Adrenal gland (tissue), 5 donors: Measurements from ENCODE around the gene PRADC1.

ENCODE experiments used
- POLR2A ChIP-seq, 2 donors: fragments of 450-650 bp; IDR thresholded peaks; one replicate each; pipeline ENCODE4 v1.6.1; 2017; ENCODE audit warnings: antibody characterized with exemption in 2 of 2, mild to moderate bottlenecking in 2 of 2, moderate library complexity in 1 of 2
- TF ChIP-seq, protein P1 (sequence below), 6 experiments: fragments of 450-650 bp in 4 of 6; fragments of 200-600 bp in 2 of 6; sonication (generic) in 1 of 6; IDR thresholded peaks; 1 replicate in 5 of 6; 2 replicates in 1 of 6; pipeline versions ENCODE4 v1.5.1 to v1.8.0; 2016 to 2021; ENCODE audit warnings: antibody characterized with exemption in 6 of 6, mild to moderate bottlenecking in 2 of 6, moderate library complexity in 1 of 6
- donor health status: DM: no; HTN: no; CAD: no.

DNA sequence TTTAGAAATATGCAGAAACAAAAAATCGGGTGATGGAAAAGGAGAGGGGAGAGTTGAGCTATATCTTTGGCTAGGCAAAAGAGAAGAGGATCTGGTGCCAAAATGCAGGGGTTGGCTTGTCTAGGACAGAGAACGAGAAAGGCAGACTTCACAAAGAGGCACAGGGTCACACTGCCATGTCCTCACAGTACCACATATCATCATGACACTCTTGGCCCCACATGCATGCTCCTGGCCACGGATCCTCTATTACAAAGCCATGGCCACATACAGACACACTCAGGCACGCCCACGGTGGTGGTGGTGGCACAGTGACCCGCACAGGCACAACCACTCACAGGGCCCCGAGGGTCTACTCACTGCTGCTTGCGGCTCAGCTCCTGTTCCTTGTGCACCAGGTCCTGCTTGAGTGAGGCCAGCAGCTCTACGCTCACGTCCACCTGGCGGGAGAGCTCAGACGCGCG lies 35.4 kb upstream of the PRADC1 start:
- no peak for TF ChIP-seq POLR2A (IDR thresholded peaks at IDR 0.05)
- TF ChIP-seq, protein P1, sequence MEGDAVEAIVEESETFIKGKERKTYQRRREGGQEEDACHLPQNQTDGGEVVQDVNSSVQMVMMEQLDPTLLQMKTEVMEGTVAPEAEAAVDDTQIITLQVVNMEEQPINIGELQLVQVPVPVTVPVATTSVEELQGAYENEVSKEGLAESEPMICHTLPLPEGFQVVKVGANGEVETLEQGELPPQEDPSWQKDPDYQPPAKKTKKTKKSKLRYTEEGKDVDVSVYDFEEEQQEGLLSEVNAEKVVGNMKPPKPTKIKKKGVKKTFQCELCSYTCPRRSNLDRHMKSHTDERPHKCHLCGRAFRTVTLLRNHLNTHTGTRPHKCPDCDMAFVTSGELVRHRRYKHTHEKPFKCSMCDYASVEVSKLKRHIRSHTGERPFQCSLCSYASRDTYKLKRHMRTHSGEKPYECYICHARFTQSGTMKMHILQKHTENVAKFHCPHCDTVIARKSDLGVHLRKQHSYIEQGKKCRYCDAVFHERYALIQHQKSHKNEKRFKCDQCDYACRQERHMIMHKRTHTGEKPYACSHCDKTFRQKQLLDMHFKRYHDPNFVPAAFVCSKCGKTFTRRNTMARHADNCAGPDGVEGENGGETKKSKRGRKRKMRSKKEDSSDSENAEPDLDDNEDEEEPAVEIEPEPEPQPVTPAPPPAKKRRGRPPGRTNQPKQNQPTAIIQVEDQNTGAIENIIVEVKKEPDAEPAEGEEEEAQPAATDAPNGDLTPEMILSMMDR (IDR thresholded peaks at IDR 0.05) = no peak
